Measurements from ENCODE around the gene RALGPS1.

The RALGPS1 gene

DNA sequence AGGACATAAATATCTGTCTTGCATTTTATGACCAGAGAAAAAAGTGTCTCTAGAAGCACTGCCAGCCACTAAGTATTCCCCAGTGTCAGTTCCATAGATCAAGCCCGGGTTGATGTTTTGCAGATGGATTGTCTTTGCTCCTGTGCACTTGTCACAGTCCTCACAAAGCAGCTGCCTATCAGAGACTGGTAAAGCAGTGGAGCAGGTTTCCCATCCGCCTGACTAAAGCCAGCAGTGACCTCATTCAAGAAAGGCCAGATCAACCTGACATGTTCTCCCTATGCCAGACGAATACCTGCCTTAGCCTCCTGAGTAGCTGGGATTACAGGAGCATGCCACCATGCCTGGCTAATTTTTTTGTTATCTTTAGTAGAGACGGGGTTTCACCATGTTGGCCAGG lies 323.2 kb downstream of the RALGPS1 start:
- TF ChIP-seq POLR2AphosphoS5 (IDR thresholded peaks at IDR 0.05; ENCODE audit: low read depth) (no peak), SPI1 (IDR thresholded peaks at IDR 0.05; ENCODE audit: borderline replicate concordance, low read depth) (no peak), GABPA (IDR thresholded peaks at IDR 0.05; ENCODE audit: low read depth) (no peak)
- TF ChIP-seq, protein P1, sequence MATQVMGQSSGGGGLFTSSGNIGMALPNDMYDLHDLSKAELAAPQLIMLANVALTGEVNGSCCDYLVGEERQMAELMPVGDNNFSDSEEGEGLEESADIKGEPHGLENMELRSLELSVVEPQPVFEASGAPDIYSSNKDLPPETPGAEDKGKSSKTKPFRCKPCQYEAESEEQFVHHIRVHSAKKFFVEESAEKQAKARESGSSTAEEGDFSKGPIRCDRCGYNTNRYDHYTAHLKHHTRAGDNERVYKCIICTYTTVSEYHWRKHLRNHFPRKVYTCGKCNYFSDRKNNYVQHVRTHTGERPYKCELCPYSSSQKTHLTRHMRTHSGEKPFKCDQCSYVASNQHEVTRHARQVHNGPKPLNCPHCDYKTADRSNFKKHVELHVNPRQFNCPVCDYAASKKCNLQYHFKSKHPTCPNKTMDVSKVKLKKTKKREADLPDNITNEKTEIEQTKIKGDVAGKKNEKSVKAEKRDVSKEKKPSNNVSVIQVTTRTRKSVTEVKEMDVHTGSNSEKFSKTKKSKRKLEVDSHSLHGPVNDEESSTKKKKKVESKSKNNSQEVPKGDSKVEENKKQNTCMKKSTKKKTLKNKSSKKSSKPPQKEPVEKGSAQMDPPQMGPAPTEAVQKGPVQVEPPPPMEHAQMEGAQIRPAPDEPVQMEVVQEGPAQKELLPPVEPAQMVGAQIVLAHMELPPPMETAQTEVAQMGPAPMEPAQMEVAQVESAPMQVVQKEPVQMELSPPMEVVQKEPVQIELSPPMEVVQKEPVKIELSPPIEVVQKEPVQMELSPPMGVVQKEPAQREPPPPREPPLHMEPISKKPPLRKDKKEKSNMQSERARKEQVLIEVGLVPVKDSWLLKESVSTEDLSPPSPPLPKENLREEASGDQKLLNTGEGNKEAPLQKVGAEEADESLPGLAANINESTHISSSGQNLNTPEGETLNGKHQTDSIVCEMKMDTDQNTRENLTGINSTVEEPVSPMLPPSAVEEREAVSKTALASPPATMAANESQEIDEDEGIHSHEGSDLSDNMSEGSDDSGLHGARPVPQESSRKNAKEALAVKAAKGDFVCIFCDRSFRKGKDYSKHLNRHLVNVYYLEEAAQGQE (IDR thresholded peaks at IDR 0.05; ENCODE audit: insufficient replicate concordance, low read depth) = no peak
- TF ChIP-seq, protein P2, sequence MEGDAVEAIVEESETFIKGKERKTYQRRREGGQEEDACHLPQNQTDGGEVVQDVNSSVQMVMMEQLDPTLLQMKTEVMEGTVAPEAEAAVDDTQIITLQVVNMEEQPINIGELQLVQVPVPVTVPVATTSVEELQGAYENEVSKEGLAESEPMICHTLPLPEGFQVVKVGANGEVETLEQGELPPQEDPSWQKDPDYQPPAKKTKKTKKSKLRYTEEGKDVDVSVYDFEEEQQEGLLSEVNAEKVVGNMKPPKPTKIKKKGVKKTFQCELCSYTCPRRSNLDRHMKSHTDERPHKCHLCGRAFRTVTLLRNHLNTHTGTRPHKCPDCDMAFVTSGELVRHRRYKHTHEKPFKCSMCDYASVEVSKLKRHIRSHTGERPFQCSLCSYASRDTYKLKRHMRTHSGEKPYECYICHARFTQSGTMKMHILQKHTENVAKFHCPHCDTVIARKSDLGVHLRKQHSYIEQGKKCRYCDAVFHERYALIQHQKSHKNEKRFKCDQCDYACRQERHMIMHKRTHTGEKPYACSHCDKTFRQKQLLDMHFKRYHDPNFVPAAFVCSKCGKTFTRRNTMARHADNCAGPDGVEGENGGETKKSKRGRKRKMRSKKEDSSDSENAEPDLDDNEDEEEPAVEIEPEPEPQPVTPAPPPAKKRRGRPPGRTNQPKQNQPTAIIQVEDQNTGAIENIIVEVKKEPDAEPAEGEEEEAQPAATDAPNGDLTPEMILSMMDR (IDR thresholded peaks at IDR 0.05; ENCODE audit: insufficient read depth, low read length) = no peak
- DNase-seq (ENCODE audit: low read depth in 1 of 2, low spot score in 1 of 2) = no peak
- H3K27me3 ChIP-seq (ENCODE audit: insufficient read depth, poor library complexity, severe bottlenecking) = no peaks in the 10 kb centered on the region
- no peak overlapping the region for H3K27ac ChIP-seq (replicated peaks)
- H3K4me3 ChIP-seq (replicated peaks; ENCODE audit: insufficient read depth, low read length) = no peak overlapping the region

DNA sequence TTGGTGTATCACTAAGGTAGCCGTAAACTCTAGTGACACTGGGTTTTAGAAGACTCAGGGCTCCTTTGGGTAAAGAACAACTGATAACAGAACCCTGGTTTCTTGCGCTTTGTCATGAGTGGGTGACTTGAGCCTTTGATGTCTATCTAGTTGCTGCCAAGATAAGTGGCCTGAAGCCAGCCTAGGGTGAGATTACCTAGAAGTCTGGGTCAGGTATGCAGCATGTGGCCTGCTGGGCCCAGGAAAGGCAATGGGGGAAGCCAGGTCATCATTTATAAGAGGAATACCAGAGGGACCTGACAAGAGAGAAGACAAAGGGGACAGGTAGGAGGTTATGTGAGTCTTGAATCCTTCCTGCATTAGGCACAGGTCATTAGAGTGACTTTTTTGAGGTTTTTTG lies 326.8 kb downstream of the RALGPS1 start:
- no peak overlapping the region for H3K27ac ChIP-seq (replicated peaks)
- H3K27me3 ChIP-seq (ENCODE audit: insufficient read depth, poor library complexity, severe bottlenecking) = no peaks in the 10 kb centered on the region
- no peak overlapping the region for H3K4me3 ChIP-seq (replicated peaks; ENCODE audit: insufficient read depth, low read length)
- no peak for DNase-seq (ENCODE audit: low read depth in 1 of 2, low spot score in 1 of 2)
- TF ChIP-seq SPI1 (IDR thresholded peaks at IDR 0.05; ENCODE audit: borderline replicate concordance, low read depth) (no peak), GABPA (IDR thresholded peaks at IDR 0.05; ENCODE audit: low read depth) (no peak), POLR2AphosphoS5 (IDR thresholded peaks at IDR 0.05; ENCODE audit: low read depth) (no peak)
- TF ChIP-seq, protein P1 (IDR thresholded peaks at IDR 0.05; ENCODE audit: insufficient replicate concordance, low read depth) = no peak
- TF ChIP-seq, protein P2 (IDR thresholded peaks at IDR 0.05; ENCODE audit: insufficient read depth, low read length) = no peak

DNA sequence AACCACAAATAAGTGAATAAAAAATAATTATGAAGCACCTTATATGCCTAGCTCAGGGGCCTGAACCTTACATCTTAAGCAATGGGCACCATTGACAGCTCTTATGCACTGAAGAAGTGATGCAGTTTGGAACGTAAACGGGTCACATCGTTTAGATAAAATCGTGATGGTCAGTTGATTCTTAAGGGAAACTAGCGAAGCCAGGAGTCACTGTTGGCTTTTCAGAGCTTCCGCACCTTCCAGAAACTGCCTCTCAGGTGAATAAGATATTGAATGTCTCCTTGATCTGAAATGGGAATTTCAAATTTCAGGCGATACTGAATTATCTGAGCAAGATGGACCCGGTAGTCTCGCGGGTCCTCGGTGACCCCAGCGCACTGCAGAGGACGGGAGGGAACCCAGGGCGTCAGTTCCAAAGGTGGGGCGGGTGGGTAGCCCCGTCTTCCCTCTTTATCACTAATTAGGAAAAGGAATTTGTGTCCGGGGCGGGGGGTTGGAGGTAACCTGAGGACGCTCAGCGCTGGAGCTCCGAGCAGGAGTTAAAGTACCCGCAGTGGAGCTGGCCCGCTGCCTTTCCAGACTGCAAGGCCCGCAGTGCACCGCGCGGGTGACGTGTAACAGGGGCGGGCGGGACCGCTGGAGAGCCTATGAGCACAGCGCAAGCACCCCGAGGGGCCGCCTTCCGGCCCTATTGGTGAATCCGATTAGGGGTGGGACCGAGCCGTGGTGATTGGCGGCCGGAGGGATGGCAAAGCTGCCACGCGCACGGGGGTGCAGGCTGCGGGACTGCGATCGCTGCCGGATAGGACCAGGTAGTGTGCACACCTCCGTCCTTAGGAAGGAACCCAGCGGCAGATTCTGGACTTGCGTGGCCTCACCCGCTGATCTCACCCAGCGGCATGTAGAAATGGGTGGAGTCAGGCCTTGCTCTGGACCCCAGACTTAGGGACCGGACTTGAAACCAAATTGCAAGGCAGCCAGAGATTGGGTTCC lies 330.3 kb downstream of the RALGPS1 start:
- H3K27ac ChIP-seq (replicated peaks) = no peak overlapping the region; the same call in 1 of the 2 replicates
- peak; percentile 70 to 96 for DNase-seq (ENCODE audit: low read depth in 1 of 2, low spot score in 1 of 2)
- H3K27me3 ChIP-seq (ENCODE audit: insufficient read depth, poor library complexity, severe bottlenecking) = no peaks in the 10 kb centered on the region
- TF ChIP-seq GABPA (IDR thresholded peaks at IDR 0.05; ENCODE audit: low read depth) (no peak), SPI1 (IDR thresholded peaks at IDR 0.05; ENCODE audit: borderline replicate concordance, low read depth) (no peak), POLR2AphosphoS5 (IDR thresholded peaks at IDR 0.05; ENCODE audit: low read depth) (peak; percentile 63; the same call in 1 of the 2 replicates)
- TF ChIP-seq, protein P2 (IDR thresholded peaks at IDR 0.05; ENCODE audit: insufficient read depth, low read length) = no peak
- TF ChIP-seq, protein P1 (IDR thresholded peaks at IDR 0.05; ENCODE audit: insufficient replicate concordance, low read depth) = no peak
- peak overlapping the region; percentile 48 for H3K4me3 ChIP-seq (replicated peaks; ENCODE audit: insufficient read depth, low read length)
